IMR-90 (cell line): ENCODE results near the gene OGDHL. TPM values are rescaled to one million over a fixed set of nuclear protein-coding genes. Genes with fewer than 3 reads are reported as not detected.
"Not testable (repeated sequence)": the region's sequence is repeated elsewhere in the genome, so short reads cannot be mapped to it uniquely, and the experiment has no call there.

ENCODE experiments used
- ATAC-seq: fragments of 200-7000 bp; cut with Tn5 transposase; 2 replicates; pipeline ENCODE4 v1.9.1; 2020; ENCODE audit warnings: low read depth, mild to moderate bottlenecking, moderate library complexity
- BruUV-seq: library from RNA; stranded (reverse); fragments of 400-500 nt; replicated peaks from 2 replicates; lab custom pipeline; 2021; lab: Mats Ljungman, UMichigan
- CTCF ChIA-PET: fragments of 300-600 bp; formaldehyde crosslinking; extraction: SDS; loops from one replicate; lab custom pipeline; 2021; ENCODE audit warnings: antibody characterized with exemption; lab: Yijun Ruan, JAX
- POLR2A ChIA-PET: fragments of 300-600 bp; sonication (Branson Sonifier 250); formaldehyde crosslinking; loops from one replicate; lab custom pipeline; 2022; ENCODE audit warnings: antibody characterized with exemption; ENCODE audit not compliant: unreplicated experiment; lab: Charles Lee
- DNase-seq: peaks from one replicate; pipeline ENCODE4 v3.0.0; 2013
- H2AFZ ChIP-seq: replicated peaks from 2 replicates; pipeline ENCODE3; 2013; ENCODE audit warnings: low read length, mild to moderate bottlenecking; ENCODE audit not compliant: poor library complexity
- H2AK5ac ChIP-seq: 2 replicates; pipeline ENCODE4 v1.6.1; 2013; ENCODE audit warnings: low read depth, low read length, inconsistent platforms
- H2AK9ac ChIP-seq: replicated peaks from 2 replicates; pipeline ENCODE3; 2013; ENCODE audit warnings: mild to moderate bottlenecking, low read depth, low read length, moderate library complexity; ENCODE audit not compliant: poor library complexity
- H2BK120ac ChIP-seq: 2 replicates; pipeline ENCODE4 v1.6.1; 2013; ENCODE audit warnings: low read depth, low read length, inconsistent platforms
- H2BK15ac ChIP-seq: 3 replicates; pipeline ENCODE4 v1.6.1; 2013; ENCODE audit warnings: low read depth, low read length, inconsistent platforms
- H2BK20ac ChIP-seq: 2 replicates; pipeline ENCODE4 v1.6.1; 2013; ENCODE audit warnings: low read depth, mild to moderate bottlenecking, inconsistent platforms, low read length, moderate library complexity
- H2BK5ac ChIP-seq: 2 replicates; pipeline ENCODE4 v1.6.1; 2013; ENCODE audit warnings: mild to moderate bottlenecking, low read depth, low read length, inconsistent platforms; ENCODE audit not compliant: poor library complexity, severe bottlenecking
- H3K14ac ChIP-seq: replicated peaks from 2 replicates; pipeline ENCODE4 v1.6.1; 2013; ENCODE audit warnings: low read depth, low read length, inconsistent platforms
- H3K18ac ChIP-seq: 2 replicates; pipeline ENCODE4 v1.6.1; 2013; ENCODE audit warnings: low read depth, low read length, control low read depth
- H3K23ac ChIP-seq: 2 replicates; pipeline ENCODE4 v1.6.1; 2013; ENCODE audit warnings: low read depth, low read length, inconsistent platforms
- H3K27ac ChIP-seq: 2 replicates; pipeline ENCODE4 v1.5.1; 2013; ENCODE audit warnings: mild to moderate bottlenecking, control low read depth, low read length; ENCODE audit not compliant: insufficient read depth
- H3K27me3 ChIP-seq: 2 replicates; pipeline ENCODE4 v1.6.1; 2013; ENCODE audit warnings: low read length; ENCODE audit not compliant: control insufficient read depth, insufficient read depth
- H3K36me3 ChIP-seq: 2 replicates; pipeline ENCODE4 v1.6.1; 2013; ENCODE audit warnings: low read length, mixed read lengths; ENCODE audit not compliant: control insufficient read depth, insufficient read depth
- H3K4ac ChIP-seq: 2 replicates; pipeline ENCODE4 v1.6.1; 2013; ENCODE audit warnings: low read depth, low read length, inconsistent platforms
- H3K4me1 ChIP-seq: 2 replicates; pipeline ENCODE4 v1.6.1; 2013; ENCODE audit warnings: low read length, mixed read lengths; ENCODE audit not compliant: control insufficient read depth, insufficient read depth
- H3K4me2 ChIP-seq: 2 replicates; pipeline ENCODE4 v1.6.1; 2013; ENCODE audit warnings: low read depth, mild to moderate bottlenecking, control low read depth, low read length, moderate library complexity
- H3K4me3 ChIP-seq: 2 replicates; pipeline ENCODE4 v1.5.1; 2013; ENCODE audit warnings: low read depth, mild to moderate bottlenecking, control low read depth, low read length, moderate library complexity; ENCODE audit not compliant: insufficient read depth
- H3K56ac ChIP-seq: 2 replicates; pipeline ENCODE4 v1.6.1; 2013; ENCODE audit warnings: low read length, inconsistent platforms; ENCODE audit not compliant: insufficient read depth; ENCODE audit errors: extremely low read depth
- H3K79me1 ChIP-seq, 2 experiments: 2 replicates each; pipeline ENCODE4 v1.6.1; 2013; ENCODE audit warnings: low read length in 2 of 2, inconsistent platforms in 1 of 2, low read depth in 1 of 2
- H3K9ac ChIP-seq: 2 replicates; pipeline ENCODE4 v1.6.1; 2013; ENCODE audit warnings: low read depth, low read length, control low read depth
- H3K9me1 ChIP-seq: 2 replicates; pipeline ENCODE4 v1.6.1; 2013; ENCODE audit warnings: low read length, inconsistent platforms; ENCODE audit not compliant: insufficient read depth
- H3K9me3 ChIP-seq: 2 replicates; pipeline ENCODE4 v1.6.1; 2013; ENCODE audit warnings: low read length; ENCODE audit not compliant: control insufficient read depth, insufficient read depth
- H4K20me1 ChIP-seq: 2 replicates; pipeline ENCODE4 v1.6.1; 2013; ENCODE audit warnings: low read length, inconsistent platforms; ENCODE audit not compliant: insufficient read depth
- H4K5ac ChIP-seq: 2 replicates; pipeline ENCODE4 v1.6.1; 2013; ENCODE audit warnings: mild to moderate bottlenecking, low read depth, low read length, control low read depth
- H4K8ac ChIP-seq, 2 experiments: 2 replicates each; pipeline ENCODE4 v1.6.1; 2013; ENCODE audit warnings: low read depth in 2 of 2, low read length in 2 of 2, control low read depth in 1 of 2, inconsistent platforms in 1 of 2
- H4K91ac ChIP-seq: 2 replicates; pipeline ENCODE4 v1.6.1; 2013; ENCODE audit warnings: low read depth, low read length, inconsistent platforms; ENCODE audit not compliant: insufficient read depth
- WGBS, 2 experiments: methylation state at CpG; one replicate each; pipeline versions ENCODE4 v1.1.5 to v1.1.7; 2013; ENCODE audit warnings: missing lambda C conversion rate in 2 of 2; ENCODE audit not compliant: insufficient read length in 1 of 2; ENCODE audit errors: extremely low coverage in 2 of 2; 5-methylcytosine and 5-hydroxymethylcytosine counted together
- dilution Hi-C: fragments of 300-500 bp; cut with HindIII; formaldehyde crosslinking; loops from one replicate; pipeline ENCODE4 v1.14.3; 2018; ENCODE audit warnings: low sequenced_read_pairs; ENCODE audit not compliant: unreplicated experiment
- in situ Hi-C: fragments of 300-500 bp; cut with MboI; formaldehyde crosslinking; loops from 3 replicates; pipeline ENCODE4 v1.14.3; 2019; ENCODE audit warnings: low sequenced_read_pairs, inconsistent platforms, mixed read lengths
- intact Hi-C: fragments of 100-400 bp; cut with micrococcal nuclease; formaldehyde crosslinking; loops from 2 replicates; pipeline ENCODE4 v1.10.0; 2022
- polyA plus RNA-seq, 3 experiments: library from polyadenylated mRNA; depleted of rRNA; stranded (reverse); fragments of >200 nt; gene quantifications; 2 replicates each; pipeline ENCODE4 v1.2.3, GENCODE V29; 2012; ENCODE audit warnings: low replicate concordance in 1 of 3
- total RNA-seq: library from RNA; depleted of rRNA; stranded (reverse); fragments of >200 nt; gene quantifications from 2 replicates; pipeline ENCODE4 v1.2.3, GENCODE V29; 2012

The OGDHL gene
- total and polyA plus RNA-seq, 2 of the 4 experiments (the other 2 are of a cell fraction): 0.18 to 0.27 TPM

DNA sequence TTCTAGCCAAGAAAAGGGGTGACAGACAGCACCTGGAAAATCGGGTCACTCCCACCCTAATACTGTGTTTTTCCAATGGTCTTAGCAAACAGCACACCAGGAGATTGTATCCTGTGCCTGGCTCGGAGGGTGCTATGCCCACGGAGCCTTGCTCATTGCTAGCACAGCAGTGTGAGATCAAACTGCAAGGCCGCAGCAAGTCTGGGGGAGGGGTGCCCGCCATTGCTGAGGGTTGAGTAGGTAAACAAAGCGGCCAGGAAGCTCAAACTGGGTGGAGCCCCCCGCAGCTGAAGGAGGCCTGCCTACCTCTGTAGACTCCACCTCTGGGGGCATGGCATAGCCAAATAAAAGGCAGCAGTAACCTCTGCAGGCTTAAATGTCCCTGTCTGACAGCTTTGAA lies 47.0 kb downstream of the OGDHL start:
- H3K79me1 ChIP-seq, H3K14ac ChIP-seq, H2BK20ac ChIP-seq, H3K9me3 ChIP-seq, H3K27ac ChIP-seq, H2AK5ac ChIP-seq, H3K4me2 ChIP-seq, H3K4me3 ChIP-seq, ATAC-seq, DNase-seq, H2BK15ac ChIP-seq, H4K8ac ChIP-seq, H2BK120ac ChIP-seq, H3K36me3 ChIP-seq, CTCF ChIA-PET, POLR2A ChIA-PET, H3K23ac ChIP-seq, H4K20me1 ChIP-seq, H2BK5ac ChIP-seq, H3K4me1 ChIP-seq, H4K91ac ChIP-seq, in situ Hi-C loops, BruUV-seq, H3K9ac ChIP-seq, intact Hi-C loops, H3K27me3 ChIP-seq, H3K56ac ChIP-seq, H3K9me1 ChIP-seq, H2AFZ ChIP-seq, H3K18ac ChIP-seq, H2AK9ac ChIP-seq, H3K4ac ChIP-seq, dilution Hi-C loops, H4K5ac ChIP-seq: not testable (repeated sequence)
- WGBS, 2 experiments: 90% methylated on average over 2 of the region's 7 CpGs; no CpG with 5 or more reads in 1 of the 2 experiments
